ENCODE measurements around the gene EPS15. TPM values are rescaled to one million over a fixed set of nuclear protein-coding genes. Genes with fewer than 3 reads are reported as not detected.
A peak's percentile ranks its signal among the peaks of the same experiment; 100 is the strongest.

The EPS15 gene
- 36.1 and 37.1 TPM in 2 replicates for total RNA-seq

DNA sequence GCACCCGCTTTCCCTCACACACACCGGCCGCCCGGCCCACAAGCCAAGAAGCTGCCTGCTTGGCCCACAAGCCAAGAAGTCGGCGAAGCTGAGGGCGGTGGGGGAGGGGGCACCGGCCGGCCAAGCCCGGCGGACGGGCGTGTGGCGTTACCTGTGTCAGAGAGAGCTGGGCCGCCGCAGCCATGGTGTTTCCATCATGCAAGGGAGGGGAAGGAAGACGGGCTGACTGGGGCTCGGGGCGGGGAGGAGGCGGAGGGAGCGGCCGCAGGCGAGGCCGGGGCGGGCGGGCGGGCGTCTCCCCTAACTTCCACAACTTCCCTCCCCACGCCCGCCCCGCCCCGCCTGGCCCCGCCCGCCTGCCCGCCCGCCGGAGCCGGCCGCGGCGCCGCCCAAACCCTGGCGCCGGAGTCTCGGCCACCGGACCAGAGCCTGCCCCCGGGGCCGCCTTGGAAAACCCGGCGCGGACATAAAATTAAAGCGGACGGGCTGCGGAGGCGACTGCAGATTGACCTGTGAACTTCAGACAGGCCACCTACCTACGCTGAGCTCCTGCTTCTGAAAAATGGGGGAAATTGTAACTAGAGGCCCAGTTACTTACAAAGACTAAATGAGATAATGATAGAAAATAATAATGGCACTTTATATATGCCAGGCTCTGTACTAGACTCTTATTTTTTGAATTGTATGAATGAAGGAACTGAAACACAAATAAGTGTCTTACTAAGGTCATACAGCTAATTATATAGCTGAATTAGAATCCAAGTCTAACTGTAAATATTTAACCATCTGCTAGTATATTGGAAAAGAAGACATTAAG, at the start of gene EPS15:
Gene EPS15, minus strand, starts transcription at position 219 of the 817 bp plus-strand sequence. Its CDS starts 35 bp downstream, at position 184.
- Histone ChIP-seq H3K27me3 (ENCODE audit: control insufficient read depth, insufficient read depth, low read length) (no peaks in the 10 kb centered on the region), H3K36me3 (ENCODE audit: control insufficient read depth, insufficient read depth, low read length) (no peaks in the 10 kb centered on the region), H3K4me3 (ENCODE audit: low read depth, low read length) (peak within 1 kb of the TSS; percentile 57)
- no peak for DNase-seq (ENCODE audit: low read depth)
- no peak for TF ChIP-seq CTCF (IDR thresholded peaks at IDR 0.05; ENCODE audit: insufficient read depth, low read length, poor library complexity, severe bottlenecking)

- no peak for TF ChIP-seq CTCF (IDR thresholded peaks at IDR 0.05; ENCODE audit: insufficient read depth, low read length, poor library complexity, severe bottlenecking)
- no peaks in the 10 kb centered on the region for H3K36me3 ChIP-seq (ENCODE audit: control insufficient read depth, insufficient read depth, low read length)
- no peak overlapping the region for H3K4me3 ChIP-seq (ENCODE audit: low read depth, low read length)
- H3K27me3 ChIP-seq (ENCODE audit: control insufficient read depth, insufficient read depth, low read length): no peaks in the 10 kb centered on the region
- DNase-seq (ENCODE audit: low read depth): no peak
Measured at GRCh38 chr1:51568231-51568935, 49.3 kb upstream of the EPS15 start.

GRCh38 chr1:51567653-51568052, 48.6 kb upstream of the EPS15 start:
- no peaks in the 10 kb centered on the region for H3K27me3 ChIP-seq (ENCODE audit: control insufficient read depth, insufficient read depth, low read length)
- peak; percentile 28 for DNase-seq (ENCODE audit: low read depth)
- H3K36me3 ChIP-seq (ENCODE audit: control insufficient read depth, insufficient read depth, low read length): no peaks in the 10 kb centered on the region
- TF ChIP-seq CTCF (IDR thresholded peaks at IDR 0.05; ENCODE audit: insufficient read depth, low read length, poor library complexity, severe bottlenecking): no peak
- no peak overlapping the region for H3K4me3 ChIP-seq (ENCODE audit: low read depth, low read length)

DNA sequence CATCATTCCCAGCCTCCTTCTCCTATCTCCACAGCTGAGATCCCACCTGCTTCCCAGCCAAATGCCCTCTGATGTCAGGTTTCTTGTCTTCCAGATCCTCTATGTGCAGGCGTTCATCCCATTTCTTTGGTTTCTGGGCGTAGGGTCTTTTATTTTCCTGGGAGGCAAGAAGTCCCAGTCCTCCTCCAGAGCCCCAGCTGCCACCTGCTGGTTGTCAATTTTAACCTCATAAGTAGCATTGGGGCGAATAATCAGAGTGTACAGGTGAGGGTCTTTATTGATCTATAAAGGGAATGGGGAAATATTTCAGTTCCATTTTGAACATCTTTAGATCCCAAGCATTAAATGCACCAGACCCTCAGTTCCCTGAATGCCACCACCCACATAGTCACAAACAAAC, 47.2 kb upstream of the EPS15 start:
- no peak for TF ChIP-seq CTCF (IDR thresholded peaks at IDR 0.05; ENCODE audit: insufficient read depth, low read length, poor library complexity, severe bottlenecking)

GRCh38 chr1:51565009-51565408, 45.9 kb upstream of the EPS15 start:
- H3K4me3 ChIP-seq (ENCODE audit: low read depth, low read length): no peak overlapping the region
- no peak for TF ChIP-seq CTCF (IDR thresholded peaks at IDR 0.05; ENCODE audit: insufficient read depth, low read length, poor library complexity, severe bottlenecking)
- DNase-seq (ENCODE audit: low read depth): no peak
- H3K36me3 ChIP-seq (ENCODE audit: control insufficient read depth, insufficient read depth, low read length): no peaks in the 10 kb centered on the region
- no peaks in the 10 kb centered on the region for H3K27me3 ChIP-seq (ENCODE audit: control insufficient read depth, insufficient read depth, low read length)

More for the DNA sequence above, 47.2 kb upstream of the EPS15 start:
- no peak overlapping the region for H3K4me3 ChIP-seq (ENCODE audit: low read depth, low read length)
- H3K27me3 ChIP-seq (ENCODE audit: control insufficient read depth, insufficient read depth, low read length): no peaks in the 10 kb centered on the region
- DNase-seq (ENCODE audit: low read depth): no peak
- H3K36me3 ChIP-seq (ENCODE audit: control insufficient read depth, insufficient read depth, low read length): no peaks in the 10 kb centered on the region

Data from kidney epithelial cell (primary cell).